Measurements from ENCODE around the gene DOCK6. TPM values are rescaled to one million over a fixed set of nuclear protein-coding genes. Genes with fewer than 3 reads are reported as not detected.
A peak's percentile ranks its signal among the peaks of the same experiment; 100 is the strongest.

The DOCK6 gene
- total and polyA plus RNA-seq, 2 of the 13 experiments (the other 11 are each of a cell fraction or from before 2014, with no cell fraction given): 5.4 to 38.1 TPM

DNA sequence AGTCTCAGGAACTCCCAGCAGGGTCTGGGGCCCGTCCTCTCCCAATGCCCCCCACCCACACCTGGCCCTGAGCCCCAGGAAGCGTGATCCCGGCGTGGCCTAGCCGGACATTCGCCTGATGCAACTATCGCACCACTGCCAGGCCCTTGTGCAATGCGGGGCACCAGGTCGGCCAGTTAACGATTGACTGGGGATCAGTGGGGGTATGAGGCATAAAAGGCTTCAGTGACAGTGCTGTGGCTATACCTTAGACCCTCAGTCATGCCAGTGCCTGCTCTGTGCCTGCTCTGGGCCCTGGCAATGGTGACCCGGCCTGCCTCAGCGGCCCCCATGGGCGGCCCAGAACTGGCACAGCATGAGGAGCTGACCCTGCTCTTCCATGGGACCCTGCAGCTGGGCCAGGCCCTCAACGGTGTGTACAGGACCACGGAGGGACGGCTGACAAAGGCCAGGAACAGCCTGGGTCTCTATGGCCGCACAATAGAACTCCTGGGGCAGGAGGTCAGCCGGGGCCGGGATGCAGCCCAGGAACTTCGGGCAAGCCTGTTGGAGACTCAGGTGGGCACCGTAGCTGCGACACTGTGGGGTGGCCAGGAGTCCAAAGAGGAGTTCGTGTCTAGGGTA is 22.8 kb downstream of the DOCK6 start, which contains the start of gene ANGPTL8 (continued):
- TF ChIP-seq, protein P1, sequence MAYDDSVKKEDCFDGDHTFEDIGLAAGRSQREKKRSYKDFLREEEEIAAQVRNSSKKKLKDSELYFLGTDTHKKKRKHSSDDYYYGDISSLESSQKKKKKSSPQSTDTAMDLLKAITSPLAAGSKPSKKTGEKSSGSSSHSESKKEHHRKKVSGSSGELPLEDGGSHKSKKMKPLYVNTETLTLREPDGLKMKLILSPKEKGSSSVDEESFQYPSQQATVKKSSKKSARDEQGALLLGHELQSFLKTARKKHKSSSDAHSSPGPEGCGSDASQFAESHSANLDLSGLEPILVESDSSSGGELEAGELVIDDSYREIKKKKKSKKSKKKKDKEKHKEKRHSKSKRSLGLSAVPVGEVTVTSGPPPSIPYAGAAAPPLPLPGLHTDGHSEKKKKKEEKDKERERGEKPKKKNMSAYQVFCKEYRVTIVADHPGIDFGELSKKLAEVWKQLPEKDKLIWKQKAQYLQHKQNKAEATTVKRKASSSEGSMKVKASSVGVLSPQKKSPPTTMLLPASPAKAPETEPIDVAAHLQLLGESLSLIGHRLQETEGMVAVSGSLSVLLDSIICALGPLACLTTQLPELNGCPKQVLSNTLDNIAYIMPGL (CRISPR knock-in tag; IDR thresholded peaks at IDR 0.05; ENCODE audit: borderline replicate concordance in 1 of 2, low read depth in 1 of 2): peak; percentile 71 to 77; a peak in 2 of 4 replicates
- no peak for TF ChIP-seq NFIB (CRISPR knock-in tag; IDR thresholded peaks at IDR 0.05; ENCODE audit: borderline replicate concordance)
- TF ChIP-seq PLRG1 (conservative IDR thresholded peaks at IDR 0.05): no peak
- peak; percentile 95 for TF ChIP-seq HIVEP1 (CRISPR knock-in tag; IDR thresholded peaks at IDR 0.05)
- 0 out of 2 replicates have a peak, but pooled peaks have one; percentile 15 for TF ChIP-seq ZNF878 (CRISPR knock-in tag; IDR thresholded peaks at IDR 0.05)
- peak; percentile 85; the same call in 1 of the 2 replicates for TF ChIP-seq PAX8 (CRISPR knock-in tag; IDR thresholded peaks at IDR 0.05; ENCODE audit: borderline replicate concordance)
- TF ChIP-seq ZNF530 (CRISPR knock-in tag; IDR thresholded peaks at IDR 0.05; ENCODE audit: low read depth): no peak
- TF ChIP-seq KLF9 (CRISPR knock-in tag; IDR thresholded peaks at IDR 0.05; ENCODE audit: low read depth): no peak
- TF ChIP-seq GTF2F1 (IDR thresholded peaks at IDR 0.05; ENCODE audit: low read length): peak; percentile 22; the same call in 1 of the 2 replicates
- TF ChIP-seq REST (IDR thresholded peaks at IDR 0.05; ENCODE audit: borderline replicate concordance in 1 of 2, low read depth in 1 of 2, low read length in 2 of 2): peak in 1 of 2 experiments; percentile 77; a peak in 2 of 4 replicates
- TF ChIP-seq, protein P2, sequence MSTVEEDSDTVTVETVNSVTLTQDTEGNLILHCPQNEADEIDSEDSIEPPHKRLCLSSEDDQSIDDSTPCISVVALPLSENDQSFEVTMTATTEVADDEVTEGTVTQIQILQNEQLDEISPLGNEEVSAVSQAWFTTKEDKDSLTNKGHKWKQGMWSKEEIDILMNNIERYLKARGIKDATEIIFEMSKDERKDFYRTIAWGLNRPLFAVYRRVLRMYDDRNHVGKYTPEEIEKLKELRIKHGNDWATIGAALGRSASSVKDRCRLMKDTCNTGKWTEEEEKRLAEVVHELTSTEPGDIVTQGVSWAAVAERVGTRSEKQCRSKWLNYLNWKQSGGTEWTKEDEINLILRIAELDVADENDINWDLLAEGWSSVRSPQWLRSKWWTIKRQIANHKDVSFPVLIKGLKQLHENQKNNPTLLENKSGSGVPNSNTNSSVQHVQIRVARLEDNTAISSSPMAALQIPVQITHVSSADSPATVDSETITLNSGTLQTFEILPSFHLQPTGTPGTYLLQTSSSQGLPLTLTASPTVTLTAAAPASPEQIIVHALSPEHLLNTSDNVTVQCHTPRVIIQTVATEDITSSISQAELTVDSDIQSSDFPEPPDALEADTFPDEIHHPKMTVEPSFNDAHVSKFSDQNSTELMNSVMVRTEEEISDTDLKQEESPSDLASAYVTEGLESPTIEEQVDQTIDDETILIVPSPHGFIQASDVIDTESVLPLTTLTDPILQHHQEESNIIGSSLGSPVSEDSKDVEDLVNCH (CRISPR knock-in tag; IDR thresholded peaks at IDR 0.05): no peak; the same call in 1 of the 2 replicates
- 0 out of 2 replicates have a peak, but pooled peaks have one; percentile 80 for TF ChIP-seq RARG (CRISPR knock-in tag; IDR thresholded peaks at IDR 0.05; ENCODE audit: low read depth)
- peak; percentile 88 for TF ChIP-seq TEAD3 (CRISPR knock-in tag; optimal IDR thresholded peaks at IDR 0.05; ENCODE audit: borderline replicate concordance)
- TF ChIP-seq ZNF17 (CRISPR knock-in tag; IDR thresholded peaks at IDR 0.05): 0 out of 2 replicates have a peak, but pooled peaks have one; percentile 37
- TF ChIP-seq GPN1 (CRISPR knock-in tag; IDR thresholded peaks at IDR 0.05; ENCODE audit: borderline replicate concordance): 0 out of 2 replicates have a peak, but pooled peaks have one; percentile 29
- no peak for TF ChIP-seq LCORL (IDR thresholded peaks at IDR 0.05)
- TF ChIP-seq LCORL (CRISPR knock-in tag; IDR thresholded peaks at IDR 0.05): peak; percentile 94
- TF ChIP-seq BCL6 (CRISPR knock-in tag; IDR thresholded peaks at IDR 0.05): peak; percentile 88
- no peak for TF ChIP-seq THAP8 (CRISPR knock-in tag; IDR thresholded peaks at IDR 0.05; ENCODE audit: borderline replicate concordance)
- TF ChIP-seq MTA3 (CRISPR knock-in tag; IDR thresholded peaks at IDR 0.05): no peak

All from HepG2 (cell line).